SK-N-MC (cell line): Measurements from ENCODE around the gene SPIRE1.

Experiments
- EZH2 ChIP-seq: fragments of 200-600 bp; sonication (generic); IDR thresholded peaks from one replicate; pipeline ENCODE4 v1.6.1; 2017; ENCODE audit warnings: antibody characterized with exemption
- FOXP2 ChIP-seq: optimal IDR thresholded peaks from 2 replicates; pipeline ENCODE3; 2011; ENCODE audit warnings: mild to moderate bottlenecking, moderate library complexity; ENCODE audit not compliant: insufficient read depth; ENCODE audit errors: extremely low read length, control extremely low read depth
- POLR2AphosphoS5 ChIP-seq: IDR thresholded peaks from 2 replicates; pipeline ENCODE4 v1.6.1; 2012; ENCODE audit warnings: mild to moderate bottlenecking, low read depth, low read length, borderline replicate concordance

- TF ChIP-seq EZH2 (no peak), POLR2AphosphoS5 (no peak), FOXP2 (no peak)
Observed at GRCh38 chr18:12443551-12443950, 214.4 kb downstream of the SPIRE1 start.
